SK-N-MC (cell line): ENCODE results near the gene CHSY3.

Experiments
- DNase-seq: peaks from one replicate; pipeline ENCODE4 v3.0.0-alpha.2; 2011; ENCODE audit warnings: low read depth, low spot score
- H3K27ac ChIP-seq: fragments of 200-600 bp; sonication (generic); 2 replicates; pipeline ENCODE4 v1.5.1; 2016; ENCODE audit warnings: mixed run types
- H3K36me3 ChIP-seq: fragments of 200-600 bp; sonication (generic); 2 replicates; pipeline ENCODE4 v1.6.1; 2017; ENCODE audit warnings: antibody characterized with exemption, low read length, mixed read lengths; ENCODE audit not compliant: insufficient read depth
- H3K4me3 ChIP-seq: fragments of 200-600 bp; sonication (generic); 2 replicates; pipeline ENCODE4 v1.5.1; 2016
- H3K9ac ChIP-seq: fragments of 200-600 bp; sonication (generic); 2 replicates; pipeline ENCODE4 v1.8.0; 2017; ENCODE audit warnings: mixed run types, mixed read lengths; ENCODE audit not compliant: insufficient read length
- H3K9me3 ChIP-seq: fragments of 200-600 bp; sonication (generic); 2 replicates; pipeline ENCODE4 v1.6.1; 2017; ENCODE audit warnings: low read depth, mild to moderate bottlenecking, antibody characterized with exemption, low read length, moderate library complexity, mixed read lengths
- EZH2 ChIP-seq: fragments of 200-600 bp; sonication (generic); IDR thresholded peaks from one replicate; pipeline ENCODE4 v1.6.1; 2017; ENCODE audit warnings: antibody characterized with exemption
- FOXP2 ChIP-seq: optimal IDR thresholded peaks from 2 replicates; pipeline ENCODE3; 2011; ENCODE audit warnings: mild to moderate bottlenecking, moderate library complexity; ENCODE audit not compliant: insufficient read depth; ENCODE audit errors: extremely low read length, control extremely low read depth
- POLR2AphosphoS5 ChIP-seq: IDR thresholded peaks from 2 replicates; pipeline ENCODE4 v1.6.1; 2012; ENCODE audit warnings: mild to moderate bottlenecking, low read depth, low read length, borderline replicate concordance

The CHSY3 gene

DNA sequence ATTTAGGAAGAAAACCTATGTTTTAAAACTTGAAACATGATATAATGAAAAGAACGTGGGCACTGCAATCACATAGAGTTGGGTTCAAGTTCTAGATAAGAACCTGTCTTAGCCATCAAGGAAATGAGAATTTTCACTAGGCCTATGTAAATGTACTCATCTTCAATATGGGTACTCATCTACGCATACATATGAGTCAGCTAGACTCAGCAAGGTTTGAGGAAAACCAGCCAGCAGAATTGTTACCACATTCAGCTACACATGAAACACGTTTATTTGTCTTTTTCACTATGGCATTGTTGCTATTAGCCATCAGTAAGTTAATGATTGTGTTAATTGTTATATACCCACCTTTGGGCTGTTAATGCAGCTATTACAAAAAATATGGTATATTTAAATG is 146.3 kb downstream of the CHSY3 start:
- Histone ChIP-seq H3K9me3 (no peaks in the 10 kb centered on the region), H3K36me3 (no peaks in the 10 kb centered on the region), H3K9ac (no peak overlapping the region), H3K27ac (no peak overlapping the region), H3K4me3 (no peak overlapping the region)
- TF ChIP-seq POLR2AphosphoS5 (no peak), EZH2 (no peak), FOXP2 (no peak)
- no peak for DNase-seq

- Histone ChIP-seq H3K9ac (no peak overlapping the region), H3K9me3 (no peaks in the 10 kb centered on the region), H3K4me3 (no peak overlapping the region), H3K27ac (no peak overlapping the region), H3K36me3 (no peaks in the 10 kb centered on the region)
- no peak for DNase-seq
- TF ChIP-seq EZH2 (no peak), FOXP2 (no peak), POLR2AphosphoS5 (no peak)
Observed at GRCh38 chr5:130052752-130053151, 148.5 kb downstream of the CHSY3 start.

DNA sequence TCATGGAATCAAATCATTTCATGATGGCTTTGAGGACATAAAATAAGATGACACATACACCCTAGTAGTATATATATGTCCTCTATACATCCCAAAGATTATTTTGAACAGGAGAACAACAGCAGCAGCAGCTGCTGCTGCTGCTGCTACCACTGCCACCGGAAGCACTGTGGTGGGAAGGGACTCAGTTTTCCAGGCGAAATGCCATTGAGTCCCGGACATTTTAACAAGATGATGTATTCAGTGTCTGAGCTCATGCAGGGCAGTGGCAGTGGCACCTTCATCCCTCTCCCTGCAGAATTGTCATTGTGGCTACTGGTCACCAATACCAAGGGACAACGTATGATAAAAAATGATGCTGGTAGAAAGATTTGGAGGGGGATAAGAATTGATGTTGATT is 151.3 kb downstream of the CHSY3 start:
- H3K9me3 ChIP-seq = no peaks in the 10 kb centered on the region; the same call in 1 of the 2 replicates
- no peak overlapping the region for H3K4me3 ChIP-seq
- no peaks in the 10 kb centered on the region for H3K36me3 ChIP-seq
- H3K9ac ChIP-seq = no peak overlapping the region
- H3K27ac ChIP-seq = no peak overlapping the region
- no peak for DNase-seq
- TF ChIP-seq POLR2AphosphoS5 (no peak), FOXP2 (no peak), EZH2 (no peak)

GRCh38 chr5:130061746-130062145 is 157.5 kb downstream of the CHSY3 start:
- Histone ChIP-seq H3K9me3 (no peaks in the 10 kb centered on the region; the same call in 1 of the 2 replicates), H3K4me3 (no peak overlapping the region), H3K36me3 (no peaks in the 10 kb centered on the region), H3K27ac (no peak overlapping the region), H3K9ac (no peak overlapping the region)
- TF ChIP-seq FOXP2 (no peak), EZH2 (no peak), POLR2AphosphoS5 (no peak)
- DNase-seq = no peak

- no peaks in the 10 kb centered on the region for H3K36me3 ChIP-seq
- H3K4me3 ChIP-seq = no peak overlapping the region
- peak overlapping the region; percentile 62; the same call in 1 of the 2 replicates for H3K27ac ChIP-seq
- no peaks in the 10 kb centered on the region; the same call in 1 of the 2 replicates for H3K9me3 ChIP-seq
- TF ChIP-seq POLR2AphosphoS5 (no peak), EZH2 (no peak), FOXP2 (no peak)
- no peak overlapping the region for H3K9ac ChIP-seq
- DNase-seq = no peak
Observed at GRCh38 chr5:130063603-130064002, 159.3 kb downstream of the CHSY3 start.

DNA sequence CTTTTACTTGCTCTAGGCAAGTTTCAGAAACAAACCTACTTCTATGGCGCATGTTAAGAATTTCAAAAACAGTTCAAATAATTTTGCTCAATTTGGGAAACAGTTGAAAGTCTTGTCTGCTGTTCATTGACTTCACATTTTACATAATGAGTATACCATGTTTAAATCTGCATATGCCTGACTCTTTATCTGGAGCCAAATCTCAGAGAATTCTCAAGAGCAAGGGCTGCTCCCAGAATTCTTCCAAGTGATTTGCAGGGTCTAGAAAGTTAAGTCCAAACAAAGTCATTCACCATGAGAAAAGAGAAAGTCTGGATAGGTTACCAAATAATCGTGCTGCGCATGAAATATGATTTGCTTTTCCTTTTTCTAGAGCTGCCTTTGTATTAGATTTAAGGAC is 160.2 kb downstream of the CHSY3 start:
- no peaks in the 10 kb centered on the region for H3K36me3 ChIP-seq

DNA sequence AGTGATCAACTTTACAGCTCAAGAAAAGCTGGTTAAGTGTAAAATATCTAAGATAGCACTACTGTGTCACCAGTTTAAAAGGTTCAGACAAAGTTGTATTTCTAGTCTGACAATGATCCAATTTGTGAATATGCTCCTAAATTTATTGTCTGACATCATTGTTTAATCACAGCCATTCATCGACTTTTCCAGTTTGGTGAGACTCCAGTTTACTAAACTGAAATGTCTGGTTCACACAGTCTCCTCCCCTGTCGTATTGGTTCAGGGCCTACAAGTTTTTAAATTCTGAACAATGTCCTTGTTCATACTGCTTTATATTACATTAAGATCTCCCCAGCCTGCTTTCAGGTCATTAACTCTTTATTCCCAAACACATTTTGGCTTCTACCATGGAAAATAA is 161.4 kb downstream of the CHSY3 start:
- H3K9ac ChIP-seq = no peak overlapping the region
- no peak overlapping the region for H3K4me3 ChIP-seq
- DNase-seq = no peak
- H3K27ac ChIP-seq = no peak overlapping the region
- H3K36me3 ChIP-seq = no peaks in the 10 kb centered on the region
- TF ChIP-seq POLR2AphosphoS5 (no peak), FOXP2 (no peak), EZH2 (no peak)
- no peaks in the 10 kb centered on the region for H3K9me3 ChIP-seq

More for the DNA sequence above, 160.2 kb downstream of the CHSY3 start:
- no peak for TF ChIP-seq POLR2AphosphoS5
- no peak for TF ChIP-seq FOXP2
- TF ChIP-seq EZH2 = no peak
- H3K9me3 ChIP-seq = no peaks in the 10 kb centered on the region; the same call in 1 of the 2 replicates
- no peak overlapping the region for H3K9ac ChIP-seq
- no peak for DNase-seq
- H3K4me3 ChIP-seq = peak overlapping the region; percentile 36
- peak overlapping the region; percentile 70 for H3K27ac ChIP-seq

- no peak for DNase-seq
- H3K9me3 ChIP-seq = no peaks in the 10 kb centered on the region
- H3K4me3 ChIP-seq = no peak overlapping the region
- no peak overlapping the region for H3K27ac ChIP-seq
- H3K36me3 ChIP-seq = no peaks in the 10 kb centered on the region
- H3K9ac ChIP-seq = no peak overlapping the region
- TF ChIP-seq FOXP2 = no peak
- TF ChIP-seq EZH2 = no peak
- TF ChIP-seq POLR2AphosphoS5 = no peak
Observed at GRCh38 chr5:130066644-130067043, 162.4 kb downstream of the CHSY3 start.

GRCh38 chr5:130067364-130067763 is 163.1 kb downstream of the CHSY3 start:
- Histone ChIP-seq H3K9me3 (no peaks in the 10 kb centered on the region), H3K4me3 (no peak overlapping the region), H3K9ac (no peak overlapping the region), H3K27ac (no peak overlapping the region), H3K36me3 (no peaks in the 10 kb centered on the region)
- DNase-seq = no peak
- TF ChIP-seq FOXP2 (no peak), POLR2AphosphoS5 (no peak), EZH2 (no peak)

- no peak overlapping the region for H3K9ac ChIP-seq
- no peak overlapping the region for H3K4me3 ChIP-seq
- no peak overlapping the region for H3K27ac ChIP-seq
- no peaks in the 10 kb centered on the region for H3K9me3 ChIP-seq
- H3K36me3 ChIP-seq = no peaks in the 10 kb centered on the region
- no peak for DNase-seq
- TF ChIP-seq EZH2 (no peak), POLR2AphosphoS5 (no peak), FOXP2 (no peak)
Observed at GRCh38 chr5:130068101-130068500, 163.8 kb downstream of the CHSY3 start.
